ENCODE measurements around the gene IQUB.
"Not testable (repeated sequence)": the region's sequence is repeated elsewhere in the genome, so short reads cannot be mapped to it uniquely, and the experiment has no call there.

The IQUB gene

DNA sequence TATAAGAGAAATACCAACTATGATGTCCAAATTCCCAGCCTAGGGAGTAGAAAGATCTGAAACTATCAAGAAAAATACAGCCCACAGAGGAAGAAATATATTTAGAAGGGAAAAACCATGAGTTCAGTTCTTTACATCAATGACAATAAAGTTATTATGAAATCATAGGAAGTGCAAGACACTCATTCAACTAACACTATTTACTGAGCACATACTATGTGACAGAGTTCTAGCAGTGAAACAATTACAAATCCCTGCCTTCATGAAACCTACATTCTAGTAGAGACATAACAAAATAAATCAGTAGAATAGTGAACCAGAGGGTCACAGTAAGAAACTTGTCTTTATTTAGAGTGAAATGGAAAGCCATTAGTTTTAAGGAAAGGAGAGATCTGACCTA, 21.1 kb upstream of the IQUB start:
- peaks cover 56% of the 10 kb centered on the region for H3K79me2 ChIP-seq (ENCODE audit: insufficient read depth, low read length)
- TF ChIP-seq EZH2 (IDR thresholded peaks at IDR 0.05; ENCODE audit: borderline replicate concordance, low read depth, low read length, severe bottlenecking) = no peak
- TF ChIP-seq, protein P1, sequence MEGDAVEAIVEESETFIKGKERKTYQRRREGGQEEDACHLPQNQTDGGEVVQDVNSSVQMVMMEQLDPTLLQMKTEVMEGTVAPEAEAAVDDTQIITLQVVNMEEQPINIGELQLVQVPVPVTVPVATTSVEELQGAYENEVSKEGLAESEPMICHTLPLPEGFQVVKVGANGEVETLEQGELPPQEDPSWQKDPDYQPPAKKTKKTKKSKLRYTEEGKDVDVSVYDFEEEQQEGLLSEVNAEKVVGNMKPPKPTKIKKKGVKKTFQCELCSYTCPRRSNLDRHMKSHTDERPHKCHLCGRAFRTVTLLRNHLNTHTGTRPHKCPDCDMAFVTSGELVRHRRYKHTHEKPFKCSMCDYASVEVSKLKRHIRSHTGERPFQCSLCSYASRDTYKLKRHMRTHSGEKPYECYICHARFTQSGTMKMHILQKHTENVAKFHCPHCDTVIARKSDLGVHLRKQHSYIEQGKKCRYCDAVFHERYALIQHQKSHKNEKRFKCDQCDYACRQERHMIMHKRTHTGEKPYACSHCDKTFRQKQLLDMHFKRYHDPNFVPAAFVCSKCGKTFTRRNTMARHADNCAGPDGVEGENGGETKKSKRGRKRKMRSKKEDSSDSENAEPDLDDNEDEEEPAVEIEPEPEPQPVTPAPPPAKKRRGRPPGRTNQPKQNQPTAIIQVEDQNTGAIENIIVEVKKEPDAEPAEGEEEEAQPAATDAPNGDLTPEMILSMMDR (IDR thresholded peaks at IDR 0.05; ENCODE audit: borderline replicate concordance, extremely low read depth, low read length, poor library complexity, severe bottlenecking) = no peak
- peak overlapping the region; percentile 90 for H3K4me2 ChIP-seq (ENCODE audit: insufficient read depth, low read length)

DNA sequence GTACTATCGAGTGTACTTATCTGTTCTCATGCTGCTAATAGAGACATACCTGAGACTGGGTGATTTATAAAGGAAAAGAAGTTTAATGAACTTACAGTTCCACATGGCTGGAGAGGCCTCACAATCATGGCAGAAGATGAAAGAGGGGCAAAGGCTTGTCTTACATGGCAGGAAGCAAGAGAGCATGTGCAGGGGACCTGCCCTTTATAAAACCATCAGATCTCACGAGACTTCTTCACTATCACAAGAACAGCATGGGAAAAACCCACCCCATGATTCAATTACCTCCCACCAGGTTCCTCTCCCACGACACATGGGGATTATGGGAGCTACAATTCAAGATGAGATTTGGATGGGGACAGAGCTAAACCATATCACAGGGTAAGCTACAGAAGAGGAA, 18.8 kb upstream of the IQUB start:
- Histone ChIP-seq H3K4me1 (ENCODE audit: insufficient read depth, low read length) (peaks cover 30% of the 10 kb centered on the region), H3K79me2 (ENCODE audit: insufficient read depth, low read length) (peaks cover 67% of the 10 kb centered on the region), H3K4me3 (ENCODE audit: low read depth in 1 of 2, low read length in 2 of 2) (no peak overlapping the region), H3K27ac (ENCODE audit: low read length) (no peak overlapping the region), H2AFZ (ENCODE audit: low read depth, low read length) (no peak overlapping the region), H3K9ac (ENCODE audit: low read depth, low read length) (no peak overlapping the region), H3K4me2 (ENCODE audit: insufficient read depth, low read length) (no peak overlapping the region), H3K27me3 (ENCODE audit: insufficient read depth, low read length, poor library complexity) (no peaks in the 10 kb centered on the region), H3K36me3 (ENCODE audit: insufficient read depth, low read length) (peaks cover 48% of the 10 kb centered on the region), H4K20me1 (ENCODE audit: insufficient read depth, low read length) (peaks cover 10% of the 10 kb centered on the region; the same call in 1 of the 2 replicates), H3K9me3 (ENCODE audit: insufficient read depth, low read length, severe bottlenecking) (no peaks in the 10 kb centered on the region)
- no peak for DNase-seq
- no peak for ATAC-seq (ENCODE audit: insufficient read depth, low read depth)
- TF ChIP-seq EZH2 (IDR thresholded peaks at IDR 0.05; ENCODE audit: borderline replicate concordance, low read depth, low read length, severe bottlenecking) = no peak
- TF ChIP-seq, protein P1 (IDR thresholded peaks at IDR 0.05; ENCODE audit: borderline replicate concordance, extremely low read depth, low read length, poor library complexity, severe bottlenecking) = no peak

More for the DNA sequence above, 21.1 kb upstream of the IQUB start:
- DNase-seq = no peak
- Histone ChIP-seq H3K4me3 (ENCODE audit: low read depth in 1 of 2, low read length in 2 of 2) (peak overlapping the region in 1 of 2 experiments; percentile 63; a peak in 1 of 4 replicates), H3K27ac (ENCODE audit: low read length) (no peak overlapping the region), H3K36me3 (ENCODE audit: insufficient read depth, low read length) (peaks cover 27% of the 10 kb centered on the region), H3K9me3 (ENCODE audit: insufficient read depth, low read length, severe bottlenecking) (no peaks in the 10 kb centered on the region), H2AFZ (ENCODE audit: low read depth, low read length) (no peak overlapping the region), H3K27me3 (ENCODE audit: insufficient read depth, low read length, poor library complexity) (no peaks in the 10 kb centered on the region), H3K9ac (ENCODE audit: low read depth, low read length) (no peak overlapping the region), H3K4me1 (ENCODE audit: insufficient read depth, low read length) (peaks cover 36% of the 10 kb centered on the region), H4K20me1 (ENCODE audit: insufficient read depth, low read length) (peaks cover 10% of the 10 kb centered on the region; the same call in 1 of the 2 replicates)
- no peak for ATAC-seq (ENCODE audit: insufficient read depth, low read depth)

DNA sequence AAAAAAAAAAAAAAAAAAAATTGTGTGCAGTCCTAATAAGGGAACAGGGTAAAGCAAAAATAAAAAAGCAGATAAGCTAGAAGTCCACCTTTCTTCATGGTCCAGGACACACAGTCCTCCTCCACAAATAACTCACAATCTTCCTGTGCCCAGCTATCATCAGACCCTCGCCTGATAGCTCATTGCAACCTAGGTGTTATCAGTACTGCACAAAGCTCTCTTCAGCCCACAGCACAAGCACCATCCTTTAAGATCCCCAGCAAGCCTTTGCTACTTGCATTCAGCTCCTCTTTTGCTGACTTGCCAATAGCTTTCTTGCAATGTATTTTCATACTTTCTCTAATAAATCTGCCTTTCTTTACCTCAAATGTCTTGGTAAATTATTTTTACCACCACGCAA, 18.2 kb upstream of the IQUB start:
- H3K9ac ChIP-seq (ENCODE audit: low read depth, low read length) = no peak overlapping the region
- no peak overlapping the region for H3K4me2 ChIP-seq (ENCODE audit: insufficient read depth, low read length)
- H4K20me1 ChIP-seq (ENCODE audit: insufficient read depth, low read length) = peaks cover 10% of the 10 kb centered on the region; the same call in 1 of the 2 replicates
- no peak overlapping the region for H3K27ac ChIP-seq (ENCODE audit: low read length)
- no peak overlapping the region for H2AFZ ChIP-seq (ENCODE audit: low read depth, low read length)
- no peaks in the 10 kb centered on the region for H3K27me3 ChIP-seq (ENCODE audit: insufficient read depth, low read length, poor library complexity)
- H3K79me2 ChIP-seq (ENCODE audit: insufficient read depth, low read length) = peaks cover 68% of the 10 kb centered on the region
- ATAC-seq (ENCODE audit: insufficient read depth, low read depth) (no peak), DNase-seq (no peak)
- peaks cover 28% of the 10 kb centered on the region for H3K4me1 ChIP-seq (ENCODE audit: insufficient read depth, low read length)
- peaks cover 51% of the 10 kb centered on the region for H3K36me3 ChIP-seq (ENCODE audit: insufficient read depth, low read length)
- H3K4me3 ChIP-seq (ENCODE audit: low read depth in 1 of 2, low read length in 2 of 2) = no peak overlapping the region
- no peak for TF ChIP-seq EZH2 (IDR thresholded peaks at IDR 0.05; ENCODE audit: borderline replicate concordance, low read depth, low read length, severe bottlenecking)
- TF ChIP-seq, protein P1 (IDR thresholded peaks at IDR 0.05; ENCODE audit: borderline replicate concordance, extremely low read depth, low read length, poor library complexity, severe bottlenecking) = no peak
- no peaks in the 10 kb centered on the region for H3K9me3 ChIP-seq (ENCODE audit: insufficient read depth, low read length, severe bottlenecking)

DNA sequence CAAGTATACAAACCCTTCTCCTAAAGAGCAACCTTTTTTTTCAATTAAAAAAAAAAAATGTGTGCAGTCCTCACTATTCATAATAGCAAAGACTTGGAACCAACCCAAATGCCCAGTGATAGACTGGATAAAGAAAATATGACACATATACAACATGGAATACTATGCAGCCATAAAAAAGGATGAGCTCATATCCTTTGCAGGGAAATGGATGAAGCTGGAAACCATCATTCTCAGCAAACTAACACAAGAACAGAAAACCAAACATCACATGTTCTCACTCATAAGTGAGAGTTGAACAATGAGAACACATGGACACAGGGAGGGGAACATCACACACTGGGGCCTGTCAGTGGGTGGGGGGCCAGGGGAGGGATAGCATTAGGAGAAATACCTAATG, 17.7 kb upstream of the IQUB start:
- H3K27me3 ChIP-seq (ENCODE audit: insufficient read depth, low read length, poor library complexity); H3K9me3 ChIP-seq (ENCODE audit: insufficient read depth, low read length, severe bottlenecking); H3K4me3 ChIP-seq (ENCODE audit: low read depth in 1 of 2, low read length in 2 of 2); ATAC-seq (ENCODE audit: insufficient read depth, low read depth); H3K27ac ChIP-seq (ENCODE audit: low read length); H3K4me2 ChIP-seq (ENCODE audit: insufficient read depth, low read length); DNase-seq; H3K9ac ChIP-seq (ENCODE audit: low read depth, low read length); H2AFZ ChIP-seq (ENCODE audit: low read depth, low read length): not testable (repeated sequence)
- peaks cover 53% of the 10 kb centered on the region for H3K36me3 ChIP-seq (ENCODE audit: insufficient read depth, low read length)
- peaks cover 10% of the 10 kb centered on the region; the same call in 1 of the 2 replicates for H4K20me1 ChIP-seq (ENCODE audit: insufficient read depth, low read length)
- H3K79me2 ChIP-seq (ENCODE audit: insufficient read depth, low read length) = peaks cover 63% of the 10 kb centered on the region
- peaks cover 28% of the 10 kb centered on the region for H3K4me1 ChIP-seq (ENCODE audit: insufficient read depth, low read length)
